Activated naive CD4-positive, alpha-beta T cell treated with anti-CD3 and anti-CD28 coated beads, Interleukin-2, amount 50 U/mL, for 24 hours (primary cell): Measurements from ENCODE around the gene FGFR2.

Source experiments
- H3K27ac Mint-ChIP-seq: one replicate; pipeline ENCODE4 v1.8.0; 2021; ENCODE audit warnings: mild to moderate bottlenecking, mixed read lengths
- H3K27me3 Mint-ChIP-seq: one replicate; pipeline ENCODE4 v1.8.0; 2021; ENCODE audit warnings: mixed read lengths
- H3K36me3 Mint-ChIP-seq: one replicate; pipeline ENCODE4 v1.8.0; 2021; ENCODE audit warnings: mixed read lengths
- H3K4me1 Mint-ChIP-seq: one replicate; pipeline ENCODE4 v1.8.0; 2021; ENCODE audit warnings: mixed read lengths
- H3K4me3 Mint-ChIP-seq: one replicate; pipeline ENCODE4 v1.8.0; 2021; ENCODE audit warnings: mild to moderate bottlenecking, mixed read lengths
- H3K9me3 Mint-ChIP-seq: one replicate; pipeline ENCODE4 v1.8.0; 2021; ENCODE audit warnings: mixed read lengths

The FGFR2 gene

DNA sequence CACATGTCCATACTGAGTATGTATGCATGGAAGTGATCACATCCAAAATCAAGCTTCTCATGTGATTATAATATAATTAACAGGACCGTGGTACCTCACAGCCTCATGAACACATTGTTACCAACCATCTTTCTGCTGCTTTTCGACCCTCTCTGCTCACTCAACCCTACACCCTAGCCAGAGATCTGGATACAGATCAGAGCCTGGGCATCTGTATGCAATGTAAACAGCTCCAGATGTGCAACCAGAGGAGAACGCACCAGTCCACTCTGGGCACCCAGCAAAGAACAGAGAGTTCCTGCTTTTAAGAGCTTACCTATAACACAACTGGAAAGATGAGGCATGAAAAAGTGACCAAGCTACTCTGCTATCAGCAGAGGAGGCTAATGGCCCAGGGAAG lies 145.1 kb downstream of the FGFR2 start:
- Mint-ChIP-seq H3K27me3 (no peaks in the 10 kb centered on the region), H3K27ac (no peak overlapping the region), H3K36me3 (no peaks in the 10 kb centered on the region), H3K4me3 (no peak overlapping the region), H3K4me1 (no peaks in the 10 kb centered on the region), H3K9me3 (no peaks in the 10 kb centered on the region)

DNA sequence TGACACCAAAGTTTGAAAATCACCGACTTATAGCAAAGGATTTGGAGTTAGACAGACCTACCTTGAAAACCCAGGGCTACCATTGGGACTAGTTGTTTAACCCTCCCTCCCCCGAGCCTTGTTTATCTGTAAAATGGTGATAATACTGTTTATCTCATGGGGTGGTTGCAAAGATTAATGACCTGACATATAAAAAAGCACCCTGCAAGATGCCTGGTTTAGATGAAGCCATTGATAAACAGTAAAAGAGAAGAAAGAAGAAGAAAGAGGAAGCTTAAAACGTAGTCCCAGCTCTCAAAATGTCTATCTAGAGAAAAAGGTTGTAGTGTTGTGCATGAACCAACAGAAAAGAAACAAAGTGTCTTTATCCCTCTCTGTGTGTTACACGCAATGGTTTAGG lies 145.7 kb downstream of the FGFR2 start:
- no peak overlapping the region for H3K4me3 Mint-ChIP-seq
- no peak overlapping the region for H3K27ac Mint-ChIP-seq
- H3K9me3 Mint-ChIP-seq, result no peaks in the 10 kb centered on the region
- no peaks in the 10 kb centered on the region for H3K36me3 Mint-ChIP-seq
- H3K4me1 Mint-ChIP-seq, result no peaks in the 10 kb centered on the region
- H3K27me3 Mint-ChIP-seq, result no peaks in the 10 kb centered on the region

DNA sequence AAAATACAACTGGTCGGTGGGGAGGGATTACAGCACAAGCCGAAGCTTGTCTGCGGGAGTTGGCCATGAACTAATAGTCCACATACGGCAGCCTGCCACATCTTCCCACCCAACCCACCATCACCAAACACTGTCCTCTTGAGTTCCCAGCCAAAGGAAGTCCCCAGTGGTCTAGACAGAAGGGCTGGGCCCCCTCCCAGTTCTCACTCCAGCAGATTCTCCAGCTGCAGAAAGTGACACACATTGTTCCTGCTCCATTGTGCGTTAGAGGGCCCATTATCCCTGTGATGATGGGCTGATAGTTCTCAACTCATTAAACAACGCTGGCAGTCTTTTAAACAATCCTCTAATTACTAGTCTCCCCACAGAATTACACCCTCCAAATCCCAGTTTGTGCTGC lies 148.0 kb downstream of the FGFR2 start:
- no peaks in the 10 kb centered on the region for H3K9me3 Mint-ChIP-seq
- no peak overlapping the region for H3K27ac Mint-ChIP-seq
- no peaks in the 10 kb centered on the region for H3K4me1 Mint-ChIP-seq

GRCh38 chr10:121449482-121449924 lies 148.7 kb downstream of the FGFR2 start:
- Mint-ChIP-seq H3K27ac (no peak overlapping the region), H3K27me3 (no peaks in the 10 kb centered on the region), H3K9me3 (no peaks in the 10 kb centered on the region), H3K36me3 (no peaks in the 10 kb centered on the region), H3K4me1 (no peaks in the 10 kb centered on the region), H3K4me3 (no peak overlapping the region)

More for the DNA sequence above, 148.0 kb downstream of the FGFR2 start:
- H3K4me3 Mint-ChIP-seq, result no peak overlapping the region
- no peaks in the 10 kb centered on the region for H3K27me3 Mint-ChIP-seq
- H3K36me3 Mint-ChIP-seq, result no peaks in the 10 kb centered on the region

GRCh38 chr10:121448766-121449421 lies 149.3 kb downstream of the FGFR2 start:
- Mint-ChIP-seq H3K4me1 (no peaks in the 10 kb centered on the region), H3K36me3 (no peaks in the 10 kb centered on the region), H3K4me3 (no peak overlapping the region), H3K27me3 (no peaks in the 10 kb centered on the region), H3K9me3 (no peaks in the 10 kb centered on the region), H3K27ac (no peak overlapping the region)

DNA sequence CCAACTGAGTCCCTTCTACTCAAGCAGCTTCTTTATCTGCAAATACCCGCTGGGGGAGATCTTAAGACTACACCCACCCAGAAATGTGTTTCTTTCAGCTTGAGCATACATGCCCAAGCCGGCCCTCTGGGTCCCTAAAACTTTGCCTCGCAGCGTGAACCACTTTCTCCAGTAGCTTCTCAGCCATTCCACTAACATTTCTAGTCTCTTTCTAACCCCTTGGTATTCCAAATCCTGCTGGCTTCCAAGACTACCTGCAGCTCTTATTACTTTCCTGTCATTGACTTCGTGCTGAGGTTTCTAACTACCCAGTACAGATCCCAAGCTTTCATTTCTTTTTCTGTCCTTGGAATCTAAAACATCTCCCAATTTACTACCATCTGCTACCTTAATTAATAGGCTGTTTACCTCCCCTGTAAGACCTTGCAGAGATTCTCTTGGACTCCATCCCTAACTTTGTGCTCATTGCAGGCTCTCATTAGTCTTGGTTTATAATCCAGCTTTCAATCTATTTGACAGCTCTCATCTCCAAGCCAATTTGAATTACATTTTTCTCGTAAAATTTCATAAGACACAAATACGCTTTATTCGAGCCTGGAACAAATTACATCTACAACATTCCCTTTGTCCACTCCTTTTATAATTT lies 153.6 kb downstream of the FGFR2 start:
- Mint-ChIP-seq H3K4me1 (no peaks in the 10 kb centered on the region), H3K27me3 (no peaks in the 10 kb centered on the region), H3K27ac (no peak overlapping the region), H3K9me3 (no peaks in the 10 kb centered on the region), H3K36me3 (no peaks in the 10 kb centered on the region), H3K4me3 (no peak overlapping the region)

- peaks cover 1% of the 10 kb centered on the region for H3K27me3 Mint-ChIP-seq
- H3K9me3 Mint-ChIP-seq, result no peaks in the 10 kb centered on the region
- no peaks in the 10 kb centered on the region for H3K4me1 Mint-ChIP-seq
- no peak overlapping the region for H3K4me3 Mint-ChIP-seq
- no peaks in the 10 kb centered on the region for H3K36me3 Mint-ChIP-seq
- H3K27ac Mint-ChIP-seq, result no peak overlapping the region
Measured at GRCh38 chr10:121442086-121442935, 155.9 kb downstream of the FGFR2 start.

GRCh38 chr10:121440461-121440860 lies 157.8 kb downstream of the FGFR2 start:
- H3K27me3 Mint-ChIP-seq, result peaks cover 1% of the 10 kb centered on the region
- no peak overlapping the region for H3K27ac Mint-ChIP-seq
- no peaks in the 10 kb centered on the region for H3K36me3 Mint-ChIP-seq
- no peak overlapping the region for H3K4me3 Mint-ChIP-seq
- H3K9me3 Mint-ChIP-seq, result no peaks in the 10 kb centered on the region
- no peaks in the 10 kb centered on the region for H3K4me1 Mint-ChIP-seq

- Mint-ChIP-seq H3K27ac (no peak overlapping the region), H3K4me1 (no peaks in the 10 kb centered on the region), H3K9me3 (no peaks in the 10 kb centered on the region), H3K4me3 (no peak overlapping the region), H3K36me3 (no peaks in the 10 kb centered on the region), H3K27me3 (peaks cover 1% of the 10 kb centered on the region)
Measured at GRCh38 chr10:121438333-121438732, 159.9 kb downstream of the FGFR2 start.

DNA sequence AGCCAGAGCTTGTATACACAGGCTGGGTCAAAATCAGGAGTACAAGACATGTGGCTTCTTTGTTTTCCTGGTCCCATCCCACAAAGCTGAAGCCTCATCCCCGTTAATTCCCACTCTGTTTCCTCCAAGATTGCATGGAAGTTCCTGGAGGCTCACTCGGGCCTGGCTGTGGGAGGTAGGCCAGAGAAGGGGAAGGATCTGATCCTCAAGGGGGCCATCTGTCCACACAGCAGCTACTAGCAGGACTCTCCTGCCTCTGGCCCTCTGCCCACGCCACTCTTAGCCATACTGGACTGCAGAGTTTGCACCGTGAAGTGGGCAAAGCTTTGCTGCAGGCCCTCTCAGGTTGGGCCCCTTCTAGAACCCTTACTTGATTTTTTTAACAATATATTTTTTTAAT lies 160.6 kb downstream of the FGFR2 start:
- Mint-ChIP-seq H3K27ac (no peak overlapping the region), H3K36me3 (no peaks in the 10 kb centered on the region), H3K27me3 (peaks cover 3% of the 10 kb centered on the region), H3K4me1 (no peaks in the 10 kb centered on the region), H3K4me3 (no peak overlapping the region), H3K9me3 (no peaks in the 10 kb centered on the region)

GRCh38 chr10:121436630-121437341 lies 161.5 kb downstream of the FGFR2 start:
- Mint-ChIP-seq H3K27ac (no peak overlapping the region), H3K27me3 (peaks cover 3% of the 10 kb centered on the region), H3K4me1 (no peaks in the 10 kb centered on the region), H3K4me3 (no peak overlapping the region), H3K9me3 (no peaks in the 10 kb centered on the region), H3K36me3 (no peaks in the 10 kb centered on the region)

DNA sequence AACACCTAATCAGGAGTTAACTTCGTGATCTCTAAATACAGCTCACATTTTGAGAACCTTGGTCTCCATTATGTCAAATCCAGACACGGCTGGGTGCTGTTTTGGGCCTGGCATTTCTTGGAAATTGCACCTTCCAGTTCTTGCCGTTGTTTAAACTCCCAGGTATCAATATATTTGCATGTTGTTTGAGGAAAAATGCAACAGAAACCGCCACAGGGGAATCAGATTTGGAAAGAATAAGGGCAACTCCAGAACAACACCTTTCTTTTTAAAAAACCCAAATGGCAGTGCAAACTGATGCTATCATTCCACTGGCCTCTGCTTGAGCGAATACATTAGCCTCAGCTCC lies 162.0 kb downstream of the FGFR2 start:
- H3K27ac Mint-ChIP-seq, result no peak overlapping the region
- no peaks in the 10 kb centered on the region for H3K36me3 Mint-ChIP-seq
- H3K27me3 Mint-ChIP-seq, result peaks cover 3% of the 10 kb centered on the region
- no peaks in the 10 kb centered on the region for H3K4me1 Mint-ChIP-seq
- H3K9me3 Mint-ChIP-seq, result no peaks in the 10 kb centered on the region
- no peak overlapping the region for H3K4me3 Mint-ChIP-seq

DNA sequence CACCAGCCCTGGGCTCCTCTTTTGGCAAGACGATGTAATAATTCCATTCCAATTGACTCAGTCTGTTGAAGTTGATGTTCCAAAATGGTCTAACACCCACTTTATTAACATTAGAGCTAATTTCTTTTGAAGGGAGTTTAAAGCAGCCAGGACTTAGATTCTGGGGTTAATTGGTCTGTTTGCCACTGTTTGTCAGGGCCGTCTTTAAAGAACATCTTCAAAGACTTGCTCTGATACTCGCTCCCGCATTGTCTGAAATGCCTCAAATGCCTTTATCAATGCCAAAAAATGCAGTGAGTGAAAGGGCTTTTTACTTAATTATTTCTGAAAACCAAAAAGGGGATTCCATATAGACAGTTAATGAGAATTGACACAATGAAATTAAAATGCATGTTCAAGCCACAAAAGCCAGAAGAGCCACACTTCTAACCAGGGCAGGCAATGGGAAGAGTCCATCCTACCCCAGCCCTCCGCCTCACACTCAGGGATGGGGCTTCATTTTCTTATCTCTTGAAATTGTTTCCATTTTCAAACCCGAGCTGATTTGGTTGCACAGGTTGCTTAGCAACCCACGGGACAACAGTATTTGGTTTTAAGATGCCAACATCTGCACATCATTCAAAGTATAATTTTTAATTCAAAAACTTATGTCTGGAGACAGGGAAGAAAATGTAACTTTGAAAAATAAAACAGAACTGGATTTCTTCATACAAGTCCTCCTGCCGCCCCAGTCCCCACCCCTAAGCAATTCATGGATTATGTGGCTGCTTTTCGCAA lies 163.0 kb downstream of the FGFR2 start:
- Mint-ChIP-seq H3K27me3 (peaks cover 3% of the 10 kb centered on the region), H3K9me3 (no peaks in the 10 kb centered on the region), H3K4me3 (no peak overlapping the region), H3K4me1 (no peaks in the 10 kb centered on the region), H3K36me3 (no peaks in the 10 kb centered on the region), H3K27ac (no peak overlapping the region)

DNA sequence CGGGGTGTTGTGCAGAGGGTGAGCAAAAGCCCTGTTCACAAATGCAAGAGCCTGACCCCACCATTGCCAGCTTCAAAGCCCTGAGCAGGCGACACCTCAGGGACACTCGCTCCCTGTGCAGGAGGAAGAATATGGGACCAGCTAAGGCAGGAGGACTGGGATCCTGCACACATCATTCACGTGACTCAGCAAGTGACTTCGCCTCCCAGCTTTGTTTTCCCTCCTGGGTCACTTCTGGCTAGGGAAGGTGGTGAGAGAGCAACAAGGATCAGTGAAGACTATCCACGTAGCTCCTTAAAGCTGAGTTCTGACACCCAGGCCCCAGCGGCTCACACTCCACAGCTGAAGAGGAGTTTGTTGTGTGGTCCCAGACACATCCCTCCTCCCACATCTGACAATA lies 164.3 kb downstream of the FGFR2 start:
- no peaks in the 10 kb centered on the region for H3K36me3 Mint-ChIP-seq
- no peak overlapping the region for H3K27ac Mint-ChIP-seq
- no peaks in the 10 kb centered on the region for H3K4me1 Mint-ChIP-seq
- peaks cover 1% of the 10 kb centered on the region for H3K27me3 Mint-ChIP-seq
- no peak overlapping the region for H3K4me3 Mint-ChIP-seq
- no peaks in the 10 kb centered on the region for H3K9me3 Mint-ChIP-seq

GRCh38 chr10:121428867-121429266 lies 169.4 kb downstream of the FGFR2 start:
- H3K27me3 Mint-ChIP-seq, result peaks cover 1% of the 10 kb centered on the region
- no peak overlapping the region for H3K4me3 Mint-ChIP-seq
- no peak overlapping the region for H3K27ac Mint-ChIP-seq
- H3K4me1 Mint-ChIP-seq, result no peaks in the 10 kb centered on the region
- no peaks in the 10 kb centered on the region for H3K9me3 Mint-ChIP-seq
- H3K36me3 Mint-ChIP-seq, result no peaks in the 10 kb centered on the region
